ENCODE measurements around the gene NR2C2AP.

DNA sequence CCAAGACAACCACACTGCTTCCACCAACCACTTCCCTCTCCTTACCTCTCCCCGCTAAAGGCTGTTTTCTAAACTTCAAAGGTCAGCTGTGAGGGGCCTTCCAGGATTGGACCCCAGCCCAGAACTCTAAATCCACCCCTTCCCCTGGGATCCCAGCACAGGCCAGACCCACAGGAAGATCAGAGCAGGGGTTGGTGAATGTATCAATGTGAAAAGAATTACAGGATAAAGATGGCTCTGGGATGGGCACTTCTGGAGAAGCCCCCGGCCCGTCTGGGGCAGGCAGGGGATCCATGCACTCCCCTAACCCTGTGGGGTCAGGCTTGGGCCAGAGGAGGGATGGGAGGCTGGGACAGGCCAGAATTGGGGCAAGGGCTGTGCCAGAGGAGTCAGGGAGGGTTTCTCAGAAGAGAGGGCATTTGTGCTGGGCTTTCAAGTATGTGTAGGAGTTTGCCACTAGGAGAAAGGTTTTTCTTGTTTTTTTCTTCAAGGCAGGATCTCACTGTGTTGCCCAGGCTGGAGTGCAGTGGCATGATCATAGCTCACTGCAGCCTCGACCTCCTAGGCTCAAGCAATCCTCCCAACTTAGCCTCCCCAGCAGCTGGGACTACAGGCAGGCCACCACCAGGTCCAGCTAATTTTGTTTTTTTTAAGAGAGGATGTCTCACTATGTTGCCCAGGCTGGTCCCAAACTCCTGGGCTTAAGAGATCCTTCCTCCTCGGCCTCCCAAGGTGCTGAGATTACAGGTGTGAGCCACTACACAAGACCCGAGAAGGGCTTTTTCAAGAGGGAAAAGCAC, 32.1 kb downstream of the NR2C2AP start:
- TF ChIP-seq, protein P1, sequence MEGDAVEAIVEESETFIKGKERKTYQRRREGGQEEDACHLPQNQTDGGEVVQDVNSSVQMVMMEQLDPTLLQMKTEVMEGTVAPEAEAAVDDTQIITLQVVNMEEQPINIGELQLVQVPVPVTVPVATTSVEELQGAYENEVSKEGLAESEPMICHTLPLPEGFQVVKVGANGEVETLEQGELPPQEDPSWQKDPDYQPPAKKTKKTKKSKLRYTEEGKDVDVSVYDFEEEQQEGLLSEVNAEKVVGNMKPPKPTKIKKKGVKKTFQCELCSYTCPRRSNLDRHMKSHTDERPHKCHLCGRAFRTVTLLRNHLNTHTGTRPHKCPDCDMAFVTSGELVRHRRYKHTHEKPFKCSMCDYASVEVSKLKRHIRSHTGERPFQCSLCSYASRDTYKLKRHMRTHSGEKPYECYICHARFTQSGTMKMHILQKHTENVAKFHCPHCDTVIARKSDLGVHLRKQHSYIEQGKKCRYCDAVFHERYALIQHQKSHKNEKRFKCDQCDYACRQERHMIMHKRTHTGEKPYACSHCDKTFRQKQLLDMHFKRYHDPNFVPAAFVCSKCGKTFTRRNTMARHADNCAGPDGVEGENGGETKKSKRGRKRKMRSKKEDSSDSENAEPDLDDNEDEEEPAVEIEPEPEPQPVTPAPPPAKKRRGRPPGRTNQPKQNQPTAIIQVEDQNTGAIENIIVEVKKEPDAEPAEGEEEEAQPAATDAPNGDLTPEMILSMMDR (IDR thresholded peaks at IDR 0.05), result no peak
- no peak for TF ChIP-seq POLR2A (IDR thresholded peaks at IDR 0.05)

All from lower leg skin (tissue), 3 donors.